HepG2 (cell line): ENCODE measurements around the gene INHBE. TPM values are rescaled to one million over a fixed set of nuclear protein-coding genes. Genes with fewer than 3 reads are reported as not detected.

Source experiments
- BCL3 ChIP-seq: sonication (generic); formaldehyde crosslinking; IDR thresholded peaks from 2 replicates; pipeline ENCODE4 v1.5.1; 2020; ENCODE audit warnings: mild to moderate bottlenecking, missing genetic modification reagents, moderate library complexity
- EP300 ChIP-seq, 3 experiments: sonication (generic) in 1 of 3; formaldehyde crosslinking in 1 of 3; IDR thresholded peaks; 2 replicates each; pipeline versions ENCODE4 v1.5.1 to v1.6.1; 2011 to 2020; ENCODE audit warnings: low read depth in 2 of 3, low read length in 2 of 3, borderline replicate concordance in 1 of 3, improper control_type of control experiment in 1 of 3, mild to moderate bottlenecking in 1 of 3, missing genetic modification reagents in 1 of 3, moderate library complexity in 1 of 3
- FOXO4 ChIP-seq: sonication (generic); formaldehyde crosslinking; conservative IDR thresholded peaks from 2 replicates; pipeline ENCODE4 v1.8.1; 2023; ENCODE audit warnings: missing genetic modification reagents
- GATA4 ChIP-seq: sonication (generic); IDR thresholded peaks from 2 replicates; pipeline ENCODE4 v1.6.1; 2016; ENCODE audit warnings: antibody characterized with exemption, low read depth, borderline replicate concordance
- GMEB1 ChIP-seq: sonication (generic); formaldehyde crosslinking; IDR thresholded peaks from 2 replicates; pipeline ENCODE4 v1.5.1; 2020; ENCODE audit warnings: missing genetic modification reagents, mild to moderate bottlenecking, borderline replicate concordance
- GPN1 ChIP-seq: sonication (generic); formaldehyde crosslinking; IDR thresholded peaks from 2 replicates; pipeline ENCODE4 v1.5.1; 2020; ENCODE audit warnings: missing genetic modification reagents, borderline replicate concordance
- HOXA9 ChIP-seq: sonication (generic); formaldehyde crosslinking; IDR thresholded peaks from 2 replicates; pipeline ENCODE4 v1.8.1; 2022; ENCODE audit warnings: missing genetic modification reagents, mild to moderate bottlenecking, moderate library complexity, borderline replicate concordance
- KDM2A ChIP-seq: sonication (generic); formaldehyde crosslinking; IDR thresholded peaks from 2 replicates; pipeline ENCODE4 v1.4.0; 2020; ENCODE audit warnings: low read depth, missing genetic modification reagents, borderline replicate concordance
- MIXL1 ChIP-seq: IDR thresholded peaks from 2 replicates; pipeline ENCODE4 v1.6.1; 2016
- NBN ChIP-seq: fragments of 450-650 bp; conservative IDR thresholded peaks from 2 replicates; pipeline ENCODE4 v1.6.1; 2017
- NPAS2 ChIP-seq: sonication (generic); formaldehyde crosslinking; IDR thresholded peaks from 2 replicates; pipeline ENCODE4 v1.8.0; 2022; ENCODE audit warnings: mild to moderate bottlenecking, missing genetic modification reagents, borderline replicate concordance
- POLR2G ChIP-seq: fragments of 200-400 bp; formaldehyde crosslinking; IDR thresholded peaks from 2 replicates; pipeline ENCODE4 v1.6.1; 2018; ENCODE audit warnings: mild to moderate bottlenecking, low read depth, low read length, moderate library complexity
- REPIN1 ChIP-seq: sonication (generic); formaldehyde crosslinking; IDR thresholded peaks from 2 replicates; pipeline ENCODE4 v1.8.0; 2022; ENCODE audit warnings: missing genetic modification reagents, low read depth, mild to moderate bottlenecking, borderline replicate concordance
- SYNCRIP ChIP-seq: fragments of 200-400 bp; formaldehyde crosslinking; IDR thresholded peaks from 2 replicates; pipeline ENCODE4 v1.6.1; 2018; ENCODE audit warnings: mild to moderate bottlenecking, low read depth, low read length; ENCODE audit not compliant: insufficient read depth
- TFE3 ChIP-seq: IDR thresholded peaks from 2 replicates; pipeline ENCODE4 v1.6.1; 2016
- TRIM22 ChIP-seq: fragments of 450-650 bp; IDR thresholded peaks from 2 replicates; pipeline ENCODE4 v1.6.1; 2017
- ZNF260 ChIP-seq: sonication (generic); formaldehyde crosslinking; IDR thresholded peaks from 2 replicates; pipeline ENCODE4 v1.4.0; 2020; ENCODE audit warnings: missing genetic modification reagents, low read depth, mild to moderate bottlenecking, borderline replicate concordance
- ZNF367 ChIP-seq: sonication (generic); formaldehyde crosslinking; IDR thresholded peaks from 2 replicates; pipeline ENCODE4 v1.4.0; 2020; ENCODE audit warnings: missing genetic modification reagents, borderline replicate concordance
- ZNF563 ChIP-seq: sonication (generic); formaldehyde crosslinking; IDR thresholded peaks from 2 replicates; pipeline ENCODE4 v1.8.0; 2022; ENCODE audit warnings: mild to moderate bottlenecking, moderate library complexity, missing genetic modification reagents
- polyA plus RNA-seq, 8 experiments: library from polyadenylated mRNA; depleted of rRNA in 3 of 8; stranded (reverse) in 7 of 8; unstranded in 1 of 8; fragments of >200 nt; fragmentation: Illumina TruSeq in 4 of 8; extraction: Trizol in 4 of 8; gene quantifications; 2 replicates each; pipeline versions ENCODE4 v1.2.1 to v1.2.3, GENCODE V29; 2011 to 2016; ENCODE audit warnings: low read depth in 4 of 8, missing spikeins in 1 of 8, mixed read lengths in 1 of 8; ENCODE audit not compliant: insufficient read depth in 1 of 8
- total RNA-seq, 5 experiments: library from RNA; depleted of rRNA; stranded (reverse); fragments of >200 nt; fragmentation: Illumina TruSeq; extraction: Trizol; gene quantifications; 2 replicates each; pipeline ENCODE4 v1.2.3, GENCODE V29; 2016; ENCODE audit warnings: low read depth in 1 of 5

Gene INHBE
- total and polyA plus RNA-seq, 2 of the 13 experiments (the other 11 are each of a cell fraction or from before 2014, with no cell fraction given): 17.0 to 32.0 TPM

GRCh38 chr12:57451233-57451778, 3.8 kb upstream of the INHBE start (continued):
- TF ChIP-seq BCL3 (peak; percentile 86; the same call in 1 of the 2 replicates), ZNF260 (CRISPR knock-in tag) (no peak), REPIN1 (CRISPR knock-in tag) (peak; percentile 97; the same call in 1 of the 2 replicates), FOXO4 (CRISPR knock-in tag) (no peak), MIXL1 (CRISPR knock-in tag) (peak; percentile 95), POLR2G (peak; percentile 63), GPN1 (CRISPR knock-in tag) (no peak), EP300 (IDR thresholded peaks at IDR 0.05; ENCODE audit: low read depth in 2 of 2, low read length in 2 of 2) (peak; percentile 55 to 96; a peak in 3 of 4 replicates), EP300 (CRISPR knock-in tag; IDR thresholded peaks at IDR 0.05; ENCODE audit: borderline replicate concordance) (peak; percentile 90), NPAS2 (CRISPR knock-in tag) (no peak), ZNF367 (CRISPR knock-in tag) (no peak), SYNCRIP (no peak), ZNF563 (CRISPR knock-in tag) (peak; percentile 28; the same call in 1 of the 2 replicates), TFE3 (peak; percentile 93), GMEB1 (peak; percentile 79; the same call in 1 of the 2 replicates), HOXA9 (no peak), GATA4 (peak; percentile 54; the same call in 1 of the 2 replicates), NBN (no peak), KDM2A (peak; percentile 76; the same call in 1 of the 2 replicates), TRIM22 (no peak)
